ENCODE measurements around the gene BMF.

BMF gene

DNA sequence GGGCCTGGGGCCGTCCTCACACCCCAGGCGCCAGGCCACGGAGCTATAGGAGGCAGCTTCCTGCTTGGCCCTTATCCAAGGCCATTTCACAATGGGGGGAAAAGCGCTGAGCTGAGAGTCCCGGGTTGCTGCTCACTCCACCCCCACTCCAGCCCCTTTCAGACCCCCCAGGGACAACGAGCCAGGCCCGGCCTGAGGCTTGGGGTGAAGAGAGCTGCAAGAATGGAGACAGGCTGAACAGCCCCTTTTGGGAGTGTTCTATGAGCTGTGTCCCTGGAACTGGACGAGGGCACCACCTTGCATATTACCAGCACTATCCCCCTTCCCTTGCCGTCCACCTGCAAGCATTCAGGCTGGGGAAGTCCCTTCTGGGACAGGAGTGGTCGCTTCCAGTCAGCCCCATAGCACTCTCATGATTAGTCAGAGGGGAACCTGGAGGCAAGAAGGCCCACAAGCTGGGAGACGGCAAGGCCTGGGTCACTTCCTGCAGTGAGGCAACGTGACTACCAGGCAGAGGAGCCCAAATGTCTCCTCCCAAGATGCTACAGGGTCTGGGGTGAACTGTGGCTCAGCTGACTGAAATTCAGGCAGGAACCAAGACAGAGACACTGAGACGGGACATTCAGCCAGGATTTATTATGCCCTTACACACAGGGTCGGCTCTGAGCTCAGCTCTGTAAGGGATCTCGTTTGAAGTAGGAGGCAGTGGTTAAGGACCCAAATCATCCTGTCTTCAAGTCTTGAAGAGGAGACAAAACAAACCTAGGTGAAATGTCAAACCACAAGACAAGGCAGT lies 61.1 kb downstream of the BMF start:
- Histone ChIP-seq H3K9me2 (replicated peaks; ENCODE audit: control insufficient read depth, low read length) (no peaks in the 10 kb centered on the region), H4K20me1 (ENCODE audit: control insufficient read depth, insufficient read depth, low read depth, low read length) (no peaks in the 10 kb centered on the region), H3K9me3 (ENCODE audit: control insufficient read depth, insufficient read depth, low read length) (no peaks in the 10 kb centered on the region), H3K4me2 (ENCODE audit: low read length) (peak overlapping the region; percentile 65), H3K4me1 (ENCODE audit: control insufficient read depth, low read length) (peaks cover 99% of the 10 kb centered on the region), H3K36me3 (ENCODE audit: control insufficient read depth, low read length) (peaks cover 19% of the 10 kb centered on the region), H3K27ac (ENCODE audit: low read depth, low read length) (peak overlapping the region; percentile 93), H3K4me3 (ENCODE audit: low read length) (peak overlapping the region; percentile 48), H3F3A (ENCODE audit: control insufficient read depth, insufficient read depth) (peaks cover 54% of the 10 kb centered on the region), H3K27me3 (ENCODE audit: control insufficient read depth, low read length) (no peaks in the 10 kb centered on the region), H3K79me2 (ENCODE audit: control insufficient read depth, low read length) (peaks cover 11% of the 10 kb centered on the region; the same call in 1 of the 2 replicates)
- TF ChIP-seq, protein P1, sequence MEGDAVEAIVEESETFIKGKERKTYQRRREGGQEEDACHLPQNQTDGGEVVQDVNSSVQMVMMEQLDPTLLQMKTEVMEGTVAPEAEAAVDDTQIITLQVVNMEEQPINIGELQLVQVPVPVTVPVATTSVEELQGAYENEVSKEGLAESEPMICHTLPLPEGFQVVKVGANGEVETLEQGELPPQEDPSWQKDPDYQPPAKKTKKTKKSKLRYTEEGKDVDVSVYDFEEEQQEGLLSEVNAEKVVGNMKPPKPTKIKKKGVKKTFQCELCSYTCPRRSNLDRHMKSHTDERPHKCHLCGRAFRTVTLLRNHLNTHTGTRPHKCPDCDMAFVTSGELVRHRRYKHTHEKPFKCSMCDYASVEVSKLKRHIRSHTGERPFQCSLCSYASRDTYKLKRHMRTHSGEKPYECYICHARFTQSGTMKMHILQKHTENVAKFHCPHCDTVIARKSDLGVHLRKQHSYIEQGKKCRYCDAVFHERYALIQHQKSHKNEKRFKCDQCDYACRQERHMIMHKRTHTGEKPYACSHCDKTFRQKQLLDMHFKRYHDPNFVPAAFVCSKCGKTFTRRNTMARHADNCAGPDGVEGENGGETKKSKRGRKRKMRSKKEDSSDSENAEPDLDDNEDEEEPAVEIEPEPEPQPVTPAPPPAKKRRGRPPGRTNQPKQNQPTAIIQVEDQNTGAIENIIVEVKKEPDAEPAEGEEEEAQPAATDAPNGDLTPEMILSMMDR (IDR thresholded peaks at IDR 0.05; ENCODE audit: low read depth, low read length, poor library complexity, severe bottlenecking), result no peak
- TF ChIP-seq EZH2phosphoT487 (IDR thresholded peaks at IDR 0.05; ENCODE audit: borderline replicate concordance, low read length), result no peak

DNA sequence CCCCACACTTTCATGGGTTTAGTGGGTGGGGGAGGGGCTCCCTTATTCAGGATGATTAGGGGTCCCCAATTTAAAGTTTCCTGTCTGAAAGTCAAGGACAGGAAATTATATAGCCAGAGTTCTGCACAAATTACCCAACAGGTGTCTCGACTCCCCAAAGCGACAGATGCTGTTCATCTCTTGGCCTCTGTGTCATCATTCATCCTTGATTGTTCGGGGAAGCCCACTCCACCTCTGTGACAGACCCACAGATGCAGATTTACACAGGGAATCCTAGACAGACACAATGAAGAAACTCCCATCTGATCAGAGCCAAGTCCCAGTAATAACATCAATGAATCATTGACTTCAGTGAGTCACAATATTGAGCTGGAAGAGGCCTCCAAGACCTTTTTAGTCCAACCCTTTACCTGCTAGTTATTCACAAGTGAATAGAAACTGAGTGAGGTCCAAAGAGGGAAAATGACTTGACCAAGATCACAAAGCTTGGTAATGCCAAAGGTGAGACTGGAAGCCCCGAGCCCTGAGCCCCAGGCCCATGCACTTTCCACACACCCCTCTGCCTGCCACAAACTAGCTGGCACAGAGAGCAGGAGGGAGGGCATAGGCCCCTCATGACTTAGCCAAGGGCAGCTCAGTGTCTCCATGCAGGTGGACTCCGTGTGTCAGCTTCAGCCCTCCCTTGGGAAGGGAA lies 61.8 kb downstream of the BMF start:
- H3K27me3 ChIP-seq (ENCODE audit: control insufficient read depth, low read length), result no peaks in the 10 kb centered on the region
- peaks cover 51% of the 10 kb centered on the region for H3F3A ChIP-seq (ENCODE audit: control insufficient read depth, insufficient read depth)
- peaks cover 91% of the 10 kb centered on the region for H3K4me1 ChIP-seq (ENCODE audit: control insufficient read depth, low read length)
- H3K79me2 ChIP-seq (ENCODE audit: control insufficient read depth, low read length), result peaks cover 11% of the 10 kb centered on the region; the same call in 1 of the 2 replicates
- H3K4me3 ChIP-seq (ENCODE audit: low read length), result peak overlapping the region; percentile 48
- H3K9me2 ChIP-seq (replicated peaks; ENCODE audit: control insufficient read depth, low read length), result no peaks in the 10 kb centered on the region
- TF ChIP-seq EZH2phosphoT487 (IDR thresholded peaks at IDR 0.05; ENCODE audit: borderline replicate concordance, low read length), result no peak
- TF ChIP-seq, protein P1 (IDR thresholded peaks at IDR 0.05; ENCODE audit: low read depth, low read length, poor library complexity, severe bottlenecking), result no peak
- H3K36me3 ChIP-seq (ENCODE audit: control insufficient read depth, low read length), result peaks cover 19% of the 10 kb centered on the region
- no peaks in the 10 kb centered on the region for H4K20me1 ChIP-seq (ENCODE audit: control insufficient read depth, insufficient read depth, low read depth, low read length)
- H3K9me3 ChIP-seq (ENCODE audit: control insufficient read depth, insufficient read depth, low read length), result no peaks in the 10 kb centered on the region
- H3K27ac ChIP-seq (ENCODE audit: low read depth, low read length), result peak overlapping the region; percentile 93
- H3K4me2 ChIP-seq (ENCODE audit: low read length), result peak overlapping the region; percentile 65

DNA sequence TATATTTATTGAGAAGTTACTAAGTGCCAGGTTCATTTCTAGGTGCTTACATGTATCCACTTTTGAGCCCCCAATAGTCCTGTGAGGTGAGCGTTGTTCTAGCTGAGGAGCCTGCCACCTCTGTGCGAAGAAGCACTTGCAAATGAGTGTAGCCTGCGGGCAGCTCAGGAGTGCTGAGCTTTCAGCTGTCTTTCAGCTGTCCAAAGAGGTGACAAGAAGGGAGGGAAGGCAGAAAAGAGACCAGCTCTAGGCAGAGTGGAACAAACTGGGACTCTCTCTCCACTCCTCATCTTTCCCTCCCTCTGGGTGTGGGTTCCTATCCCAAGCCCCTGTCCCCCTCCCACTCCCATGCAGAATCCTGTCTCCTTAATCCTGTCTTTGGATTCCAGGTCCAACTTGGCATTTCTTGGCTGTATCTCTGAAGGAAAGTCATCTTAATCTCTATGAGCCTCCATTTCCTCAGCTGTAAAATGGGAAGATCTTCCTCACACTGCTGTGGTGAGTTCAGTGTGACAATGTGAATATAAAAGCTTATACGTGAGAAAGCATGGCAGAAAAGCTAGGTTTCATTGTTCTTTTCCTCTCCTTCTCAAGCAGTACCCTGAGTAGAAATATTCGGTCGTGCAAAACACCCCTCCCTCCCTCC lies 63.0 kb downstream of the BMF start:
- TF ChIP-seq EZH2phosphoT487 (IDR thresholded peaks at IDR 0.05; ENCODE audit: borderline replicate concordance, low read length), result no peak
- TF ChIP-seq, protein P1 (IDR thresholded peaks at IDR 0.05; ENCODE audit: low read depth, low read length, poor library complexity, severe bottlenecking), result no peak
- Histone ChIP-seq H3K4me2 (ENCODE audit: low read length) (peak overlapping the region; percentile 65), H3K4me3 (ENCODE audit: low read length) (peak overlapping the region; percentile 48), H3K79me2 (ENCODE audit: control insufficient read depth, low read length) (peaks cover 20% of the 10 kb centered on the region), H3K9me3 (ENCODE audit: control insufficient read depth, insufficient read depth, low read length) (no peaks in the 10 kb centered on the region), H3K27me3 (ENCODE audit: control insufficient read depth, low read length) (no peaks in the 10 kb centered on the region), H3K9me2 (replicated peaks; ENCODE audit: control insufficient read depth, low read length) (no peaks in the 10 kb centered on the region), H3F3A (ENCODE audit: control insufficient read depth, insufficient read depth) (peaks cover 41% of the 10 kb centered on the region), H4K20me1 (ENCODE audit: control insufficient read depth, insufficient read depth, low read depth, low read length) (no peaks in the 10 kb centered on the region), H3K36me3 (ENCODE audit: control insufficient read depth, low read length) (peaks cover 19% of the 10 kb centered on the region), H3K4me1 (ENCODE audit: control insufficient read depth, low read length) (peaks cover 85% of the 10 kb centered on the region), H3K27ac (ENCODE audit: low read depth, low read length) (peak overlapping the region; percentile 93)

Measured in DOHH2 (cell line).